Endothelial cell of hepatic sinusoid (primary cell): ENCODE results near the gene MARK2.

Experiments
- in situ Hi-C: cut with HindIII; loops from 2 replicates; pipeline ENCODE4 v1.10.0; 2017; ENCODE audit warnings: low sequenced_read_pairs

Gene MARK2

DNA sequence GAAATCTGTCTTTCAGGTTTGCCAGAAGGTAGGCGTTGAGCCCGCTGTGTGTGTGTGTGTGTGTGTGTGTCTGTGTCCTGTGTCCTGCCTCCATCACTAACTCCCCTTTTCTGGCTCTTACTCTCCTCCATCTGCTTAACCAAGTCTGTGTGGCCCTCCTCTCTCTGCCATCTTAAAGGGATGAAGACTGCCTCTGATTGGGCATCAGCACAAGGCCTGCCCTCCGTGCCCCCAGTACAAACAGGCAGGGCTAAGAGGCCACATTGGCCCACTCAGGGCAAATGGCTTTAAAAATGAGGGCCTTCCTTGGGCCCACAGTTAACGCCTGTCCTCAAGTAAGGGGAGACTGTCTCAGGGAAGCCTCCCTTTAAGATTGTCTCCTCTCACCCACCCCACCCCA lies 67.2 kb downstream of the MARK2 start:
- in situ Hi-C loops = no loop called here

DNA sequence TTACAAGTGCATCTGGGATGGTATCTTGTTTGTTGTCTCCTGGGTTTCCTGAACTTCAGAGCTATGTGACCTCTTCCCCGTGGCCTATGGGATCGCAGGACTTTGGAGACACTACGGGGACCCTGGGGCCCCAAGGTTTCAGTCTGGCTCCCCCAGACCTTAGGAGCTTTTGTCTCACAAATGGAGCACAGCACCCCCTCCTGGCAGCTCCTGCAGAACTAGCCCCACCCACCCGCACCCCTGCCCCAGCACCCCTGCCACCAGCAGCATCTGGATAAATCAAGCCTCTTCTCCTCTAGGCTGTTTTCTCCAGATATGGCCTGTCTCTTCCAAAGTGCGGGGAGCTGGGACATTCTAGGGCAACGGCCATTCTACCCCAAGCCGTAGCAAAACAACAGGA lies 67.7 kb downstream of the MARK2 start:
- in situ Hi-C loops = no loop called here

DNA sequence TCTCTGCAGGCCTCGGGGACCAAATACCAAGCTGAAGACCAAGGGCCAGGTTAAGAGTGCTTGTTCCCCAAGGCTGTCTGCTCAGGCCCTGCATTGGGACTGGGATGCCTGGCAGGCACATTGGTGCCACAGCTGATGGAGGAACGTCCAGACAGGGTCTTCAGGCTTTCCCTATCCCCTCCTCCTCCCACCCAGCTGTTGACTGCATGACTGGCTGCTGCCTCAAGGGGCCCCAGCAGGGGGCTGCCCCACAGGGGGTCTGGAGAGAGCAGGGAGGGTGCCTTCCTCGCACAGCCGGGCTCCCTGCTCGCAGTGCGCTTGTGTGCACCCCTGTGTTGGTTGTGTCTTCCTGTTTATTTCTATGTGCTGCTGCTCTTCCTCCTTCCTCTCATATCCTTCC lies 68.2 kb downstream of the MARK2 start:
- in situ Hi-C loops = no loop called here

DNA sequence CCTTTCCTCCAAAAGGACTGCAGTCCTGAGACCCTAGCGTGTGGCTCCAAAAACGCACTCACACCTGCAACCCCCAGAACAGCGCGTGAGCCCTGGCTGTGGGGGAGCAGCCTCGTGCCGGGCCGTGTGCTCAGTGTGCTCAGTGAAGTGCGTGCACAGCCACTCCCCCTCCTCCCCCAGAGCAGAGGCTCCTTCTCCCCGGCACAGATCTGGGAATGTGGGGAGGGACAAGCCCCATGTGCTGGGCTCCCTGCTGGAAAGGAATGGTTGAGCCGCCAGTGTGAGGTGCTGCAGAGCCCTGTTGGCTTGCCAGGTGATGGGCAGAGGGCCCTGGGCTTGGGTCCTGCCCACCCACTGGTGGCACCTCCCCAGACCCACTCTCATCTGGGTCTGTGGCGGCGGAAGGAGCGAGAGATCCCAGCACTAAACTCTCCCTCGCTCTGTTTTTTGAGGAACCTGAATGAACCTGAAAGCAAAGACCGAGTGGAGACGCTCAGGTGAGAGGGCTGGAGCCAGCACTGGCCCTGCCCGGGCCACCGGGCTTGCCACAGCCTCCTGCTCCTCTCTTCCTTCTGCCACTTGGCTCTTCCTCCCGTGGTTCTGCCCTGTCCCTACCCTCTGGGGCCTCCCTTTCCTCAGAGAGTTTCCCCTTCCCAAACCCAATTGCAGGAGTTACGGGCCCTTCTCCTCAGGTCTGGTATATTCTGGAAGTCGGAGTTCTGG lies 69.1 kb downstream of the MARK2 start:
- in situ Hi-C loops = no loop called here

DNA sequence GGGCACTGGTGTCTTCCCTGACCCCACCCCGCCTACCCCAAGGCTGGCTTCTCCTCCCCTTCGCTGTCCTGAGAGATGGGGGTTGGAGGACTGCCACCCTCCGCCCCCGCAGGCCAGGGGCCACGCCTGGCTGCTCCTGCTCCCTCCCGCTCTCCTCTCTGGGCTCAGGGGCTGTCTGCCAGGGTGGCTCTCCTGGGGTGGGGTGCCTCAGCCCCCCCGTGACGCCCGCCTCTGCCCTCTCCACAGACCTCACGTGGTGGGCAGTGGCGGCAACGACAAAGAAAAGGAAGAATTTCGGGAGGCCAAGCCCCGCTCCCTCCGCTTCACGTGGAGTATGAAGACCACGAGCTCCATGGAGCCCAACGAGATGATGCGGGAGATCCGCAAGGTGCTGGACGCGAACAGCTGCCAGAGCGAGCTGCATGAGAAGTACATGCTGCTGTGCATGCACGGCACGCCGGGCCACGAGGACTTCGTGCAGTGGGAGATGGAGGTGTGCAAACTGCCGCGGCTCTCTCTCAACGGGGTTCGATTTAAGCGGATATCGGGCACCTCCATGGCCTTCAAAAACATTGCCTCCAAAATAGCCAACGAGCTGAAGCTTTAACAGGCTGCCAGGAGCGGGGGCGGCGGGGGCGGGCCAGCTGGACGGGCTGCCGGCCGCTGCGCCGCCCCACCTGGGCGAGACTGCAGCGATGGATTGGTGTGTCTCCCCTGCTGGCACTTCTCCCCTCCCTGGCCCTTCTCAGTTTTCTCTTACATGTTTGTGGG lies 69.9 kb downstream of the MARK2 start:
- in situ Hi-C loops = no loop called here

DNA sequence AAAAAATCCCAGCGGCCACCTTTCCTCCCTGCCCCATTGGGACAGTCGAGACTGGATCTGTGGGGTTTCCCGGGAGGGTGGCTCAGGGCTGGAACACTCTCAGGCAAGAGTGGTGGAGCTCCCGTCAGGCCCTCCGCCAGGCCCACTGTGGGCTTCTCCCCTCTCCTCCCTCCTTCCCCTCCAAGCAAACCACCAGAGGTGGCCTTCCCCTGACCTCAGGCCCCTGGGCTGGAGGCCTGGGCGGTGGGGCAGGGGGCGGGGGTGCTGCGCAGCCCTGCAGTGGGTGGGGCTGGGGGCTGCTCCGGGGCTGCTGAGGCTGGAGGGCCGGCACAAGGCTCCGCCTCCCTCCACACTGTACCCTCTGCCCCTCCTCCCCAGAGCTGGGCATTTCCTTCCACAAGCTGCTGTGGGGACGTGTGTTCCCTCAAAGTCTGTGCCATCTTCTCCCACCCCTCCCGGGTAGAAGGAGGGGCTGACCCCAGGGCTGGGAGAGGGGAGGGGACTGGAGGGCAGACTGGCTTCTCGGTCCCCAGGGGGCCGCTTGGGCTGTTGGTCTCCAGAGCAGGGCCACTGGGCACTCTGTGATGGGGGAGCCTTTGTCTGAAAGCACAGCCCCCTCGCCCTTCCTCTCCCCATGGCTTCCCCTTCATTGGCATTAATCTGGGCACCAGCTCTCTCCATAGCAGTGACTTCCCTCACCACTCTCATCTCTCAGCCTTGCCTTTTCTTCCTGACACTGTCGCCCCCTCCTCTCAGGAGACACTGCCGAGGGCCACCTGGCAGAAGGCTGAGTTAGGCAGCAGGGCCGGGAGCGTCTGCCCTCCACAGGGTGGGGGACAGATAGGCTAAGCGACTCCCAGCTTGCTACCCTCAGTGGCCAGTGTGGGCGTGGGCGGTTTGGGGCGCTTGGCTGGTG lies 70.9 kb downstream of the MARK2 start:
- in situ Hi-C loops = no loop called here

DNA sequence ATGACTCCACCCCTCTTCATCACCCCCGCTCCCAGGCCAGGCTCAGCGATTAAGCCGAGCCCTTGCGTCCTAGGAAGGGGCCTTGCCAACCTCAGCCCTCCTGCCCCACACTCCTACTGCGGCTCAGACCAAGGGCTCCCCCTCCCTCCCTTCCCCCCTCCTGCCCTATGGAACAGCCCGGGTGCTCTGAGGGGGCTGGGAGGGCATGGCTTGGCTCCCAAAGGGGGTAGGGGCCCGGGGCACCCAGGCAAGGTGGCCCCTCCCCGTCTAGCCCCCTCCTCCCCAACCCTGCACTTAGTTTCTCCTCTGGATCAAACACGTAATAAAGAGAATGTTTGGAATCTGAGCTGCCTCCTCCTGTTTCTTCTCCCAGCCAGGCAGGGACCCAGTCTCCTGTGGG lies 71.8 kb downstream of the MARK2 start:
- in situ Hi-C loops = no loop called here

DNA sequence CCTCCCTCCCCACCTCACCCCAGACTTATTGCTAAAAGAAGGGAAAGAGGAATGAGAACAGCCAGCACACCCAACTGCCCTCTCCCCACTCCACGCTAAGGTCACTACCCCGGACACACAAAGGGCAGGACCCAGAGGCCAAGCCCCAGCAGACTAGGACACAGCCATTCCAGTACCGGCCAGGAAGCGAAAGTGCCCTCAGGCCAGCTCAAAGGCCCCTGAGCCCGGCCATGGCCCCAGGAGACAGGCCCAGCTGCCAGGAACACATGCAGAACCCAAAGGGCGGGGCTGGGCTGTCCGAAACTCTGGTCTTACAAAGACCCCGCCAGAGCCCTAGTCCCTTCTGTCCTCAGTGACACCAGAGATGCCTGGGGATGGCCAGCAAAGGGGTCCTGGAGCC lies 72.5 kb downstream of the MARK2 start:
- in situ Hi-C loops = no loop called here

DNA sequence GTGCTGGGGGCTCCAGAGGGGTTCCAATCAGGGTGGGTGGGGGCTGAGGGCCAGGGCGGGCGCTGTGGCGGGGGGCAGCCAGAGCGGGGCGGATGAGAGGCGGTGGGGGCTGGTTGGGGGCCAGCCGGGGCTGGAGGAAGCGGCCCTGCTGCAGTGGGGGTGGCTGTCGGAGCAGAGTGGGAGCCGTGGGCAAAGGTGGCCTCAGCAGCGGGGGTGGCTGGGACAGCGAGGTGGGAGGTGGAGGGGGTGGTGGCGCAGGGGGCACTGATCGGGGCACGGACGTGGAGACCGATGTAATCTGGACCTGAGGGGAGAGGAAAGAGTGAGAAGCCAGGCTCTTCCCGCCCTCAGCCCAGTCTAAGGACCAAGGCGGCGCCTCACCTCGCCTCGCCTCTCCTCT lies 73.0 kb downstream of the MARK2 start:
- in situ Hi-C loops = no loop called here

DNA sequence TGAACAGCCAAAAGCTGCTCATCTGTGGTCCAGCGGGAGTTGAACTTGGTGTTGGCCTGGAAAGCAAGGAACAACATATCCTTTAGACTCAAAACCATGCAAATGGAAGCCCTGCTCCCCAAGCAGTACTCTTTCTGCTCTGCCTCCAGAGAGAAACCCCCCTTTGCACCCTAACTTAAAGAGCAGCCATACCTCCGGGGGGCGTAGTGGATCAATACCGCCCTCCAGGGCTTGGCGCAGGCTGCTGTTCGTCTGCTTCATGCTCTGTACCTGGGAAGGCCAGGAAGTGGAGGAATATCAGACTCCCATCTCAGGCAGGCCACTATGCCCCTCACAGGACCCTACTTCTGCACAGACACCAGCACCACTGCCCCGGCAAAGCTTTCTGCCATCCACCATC lies 73.8 kb downstream of the MARK2 start:
- in situ Hi-C loops = no loop called here

DNA sequence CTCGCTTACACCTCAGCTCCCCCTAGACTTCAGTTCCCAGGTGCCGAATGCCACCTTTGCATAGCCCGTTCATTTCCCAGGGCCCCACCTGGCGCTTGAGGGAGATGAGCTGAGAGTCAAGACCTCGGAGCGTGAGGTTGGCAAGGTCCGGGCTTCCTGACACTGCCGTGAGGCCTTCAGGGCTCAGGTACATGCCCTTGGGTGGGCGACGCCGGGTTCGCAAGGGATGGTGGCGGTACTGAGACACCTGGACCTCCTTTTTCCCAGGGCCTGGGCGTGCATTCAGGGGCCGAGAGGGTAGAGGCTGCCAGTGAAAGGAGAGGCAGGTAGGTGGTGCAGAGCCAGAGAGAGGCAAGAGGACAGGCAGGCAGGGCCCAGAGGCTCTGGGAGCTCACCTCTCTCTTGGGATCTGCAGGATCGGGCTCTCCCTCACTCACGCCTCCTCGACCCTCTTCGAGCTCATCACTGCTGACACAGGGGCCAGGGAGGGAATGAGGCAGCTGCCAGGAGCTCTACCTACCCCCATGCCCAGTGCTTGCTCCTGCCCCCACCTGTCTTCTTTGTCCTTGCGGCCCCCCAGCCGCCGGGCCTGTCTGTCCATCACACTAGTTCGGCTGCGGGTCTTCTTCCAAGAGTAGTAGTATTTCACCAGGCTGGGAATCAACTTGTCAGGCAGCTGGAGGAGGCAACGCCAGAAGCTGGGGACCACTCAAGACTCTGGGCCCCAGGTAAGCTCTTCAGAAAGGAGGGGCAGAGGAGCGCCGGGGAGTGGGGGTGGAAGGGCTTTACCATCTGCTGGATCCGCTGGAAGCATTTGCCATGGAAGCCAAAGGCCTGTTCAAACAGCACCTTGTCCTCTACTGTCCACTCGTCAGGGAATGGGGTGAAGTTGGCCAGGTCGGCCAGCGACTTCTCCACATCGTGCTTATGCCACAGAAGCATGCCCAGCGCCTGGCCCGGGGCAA lies 75.2 kb downstream of the MARK2 start:
- in situ Hi-C loops = no loop called here

DNA sequence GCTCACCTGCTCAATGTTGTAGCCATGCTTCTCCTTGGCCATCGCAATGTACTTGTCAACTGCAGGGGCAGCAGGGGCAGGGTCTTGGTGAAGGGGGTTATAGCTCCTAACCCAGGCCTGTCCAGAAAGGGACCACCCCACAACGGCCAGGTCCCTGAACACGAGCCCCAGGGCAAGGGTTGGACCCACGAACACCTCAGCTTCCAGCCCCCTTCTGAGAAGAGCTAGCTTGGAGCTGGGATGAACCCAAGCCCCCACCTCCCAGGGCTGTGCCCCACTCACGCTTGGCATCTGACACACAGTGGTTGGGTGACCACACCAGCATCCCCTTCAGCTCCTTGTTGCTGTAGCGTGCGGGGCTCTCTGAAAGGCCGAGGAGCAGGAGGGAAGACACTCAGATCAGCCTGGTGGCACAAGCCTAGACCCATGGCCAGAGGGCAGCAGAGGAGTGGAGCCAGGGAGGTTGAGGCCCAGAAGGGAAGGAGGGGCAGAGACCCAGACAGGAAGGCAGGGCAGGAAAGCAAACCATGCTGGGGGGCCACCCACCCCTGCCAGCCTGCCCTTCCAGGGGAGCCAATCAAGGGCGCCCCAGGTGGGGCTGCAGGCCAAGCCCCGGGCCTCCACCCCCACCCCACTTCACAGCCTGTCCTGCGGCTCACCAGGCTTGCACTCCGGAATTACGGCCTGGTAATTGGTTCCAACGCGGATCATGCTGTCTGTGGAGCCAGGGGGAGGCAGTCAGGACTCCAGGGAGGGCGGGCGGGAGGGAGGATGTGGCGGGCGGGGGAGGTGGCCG lies 76.2 kb downstream of the MARK2 start:
- in situ Hi-C loops = no loop called here

DNA sequence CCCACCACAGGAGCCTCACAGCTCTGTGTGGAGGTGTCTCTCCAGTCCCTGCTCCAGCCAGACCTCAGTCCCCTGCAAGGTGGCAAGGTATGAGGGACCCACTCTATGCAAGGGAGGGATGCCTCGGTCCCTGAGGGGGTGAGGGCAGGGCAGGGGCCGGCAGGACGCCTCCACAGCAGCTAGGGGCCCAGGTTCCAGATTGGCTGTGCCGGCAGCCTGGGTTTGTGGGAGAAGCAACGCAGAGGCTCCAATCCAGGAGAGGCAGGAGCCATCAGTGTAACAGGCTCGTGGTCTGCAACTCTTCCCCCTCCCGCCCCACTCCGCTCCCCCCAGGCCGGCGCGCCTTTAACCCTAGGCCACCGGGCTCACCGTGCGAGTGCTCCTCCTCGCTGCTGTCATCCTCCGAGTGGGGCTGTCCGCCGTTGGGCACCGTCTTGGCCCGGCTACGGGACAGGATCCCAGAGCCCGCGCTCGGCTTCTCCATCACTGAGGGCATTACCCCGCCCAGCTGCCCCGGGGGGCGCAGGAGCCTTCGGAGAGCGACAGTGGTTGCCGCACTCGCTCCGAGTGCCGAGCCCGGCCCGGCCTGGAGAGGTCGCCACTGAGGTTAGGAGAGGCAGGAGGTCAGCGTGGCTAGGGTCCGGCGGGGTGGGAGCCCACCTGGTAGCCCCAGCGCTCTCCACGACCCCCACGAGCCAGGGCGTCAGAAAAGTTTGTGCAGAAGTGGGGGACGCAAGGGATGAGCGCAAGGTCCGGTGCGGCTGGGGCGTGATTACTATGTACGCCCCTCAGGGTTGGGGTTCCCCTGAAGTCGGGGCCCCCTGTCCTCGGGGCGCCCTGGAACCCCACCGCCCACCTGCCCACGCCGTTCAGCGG lies 77.3 kb downstream of the MARK2 start:
- in situ Hi-C loops = no loop called here

DNA sequence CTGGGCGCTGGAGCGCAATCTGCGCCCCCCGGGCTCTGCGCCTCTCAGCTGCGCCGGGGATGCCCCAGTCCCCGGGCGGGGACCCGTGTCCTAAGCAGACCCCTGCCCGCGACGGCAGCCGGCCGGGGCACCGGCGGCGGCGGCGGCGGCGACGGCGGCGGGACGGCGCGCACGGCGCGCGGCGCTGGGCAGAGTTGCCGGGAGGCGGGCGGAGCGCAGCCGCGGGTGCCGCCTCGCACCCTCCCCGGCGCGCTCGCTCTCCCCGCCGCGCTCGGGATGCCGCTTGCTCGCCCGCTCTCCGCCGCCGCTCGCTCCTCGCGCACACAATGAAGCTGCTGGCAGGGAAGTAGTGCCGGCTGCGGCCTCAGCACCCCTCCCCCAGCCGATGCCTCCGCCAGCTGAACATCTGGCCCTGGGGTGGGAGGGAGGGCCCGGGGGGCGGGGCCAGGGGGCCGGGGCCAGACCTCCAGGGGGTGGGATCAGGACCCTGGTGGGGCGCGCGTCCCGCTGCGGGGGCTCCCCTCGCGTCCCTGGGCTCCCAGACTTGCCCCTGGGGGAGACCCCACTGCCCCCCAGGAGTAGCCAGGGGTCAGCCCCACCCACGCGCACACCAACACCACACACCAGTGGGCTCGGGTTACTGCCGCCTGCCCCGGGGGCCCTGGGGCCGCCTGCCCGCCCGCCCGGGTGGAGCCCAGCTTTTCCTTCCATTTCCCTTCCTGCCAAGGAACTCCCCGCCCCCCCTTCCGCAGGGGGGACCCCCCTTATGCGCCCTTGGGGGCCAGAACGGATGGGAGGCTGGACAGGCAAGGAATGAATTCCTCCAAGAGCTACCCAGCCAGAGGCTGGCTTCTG lies 78.2 kb downstream of the MARK2 start, which contains the start of gene RCOR2:
Gene RCOR2 (minus strand): TSS at position 328 of the 855 bp plus-strand sequence. CDS start 708 bp downstream, outside the sequence.
- in situ Hi-C loops = no loop called here

DNA sequence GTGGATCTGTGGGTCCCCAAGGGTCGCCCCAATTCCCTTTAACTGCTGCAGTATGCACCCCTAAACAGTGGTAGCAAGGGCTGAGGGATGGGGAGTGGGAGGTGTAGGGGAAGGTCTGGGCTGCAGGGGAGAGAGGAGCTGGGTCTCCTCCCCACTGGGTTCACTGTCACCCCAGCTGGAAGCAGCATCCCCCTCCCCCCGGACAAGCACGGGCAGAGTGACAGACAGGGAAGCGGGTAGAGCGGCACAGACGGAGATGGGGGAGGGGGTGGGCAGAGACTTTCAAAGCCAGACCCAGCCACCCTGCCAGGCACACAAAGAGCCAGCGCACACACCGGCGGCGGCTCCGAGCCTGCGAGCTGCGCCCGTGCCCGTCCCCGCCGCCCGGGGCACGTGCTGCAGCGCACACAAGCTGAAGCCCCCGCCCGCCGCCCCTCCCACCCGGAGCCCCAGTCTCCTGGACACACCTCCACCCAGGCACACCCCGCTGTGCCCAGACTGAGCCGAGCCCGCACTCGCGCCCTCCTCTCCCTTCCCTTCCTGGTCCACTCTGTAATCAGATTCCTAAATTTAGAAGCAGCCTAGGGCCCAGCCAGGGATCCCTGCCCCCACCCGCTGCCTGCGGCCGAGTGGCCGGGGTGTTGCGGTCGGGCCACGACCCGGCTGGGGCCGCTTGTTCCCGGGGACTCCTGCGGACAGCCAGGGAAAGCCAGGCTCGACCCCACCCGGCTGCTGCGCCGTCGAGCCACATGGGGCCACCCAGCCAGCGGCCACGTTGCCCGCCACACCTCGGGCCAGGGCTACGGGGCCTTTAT lies 79.0 kb downstream of the MARK2 start:
- in situ Hi-C loops = no loop called here

DNA sequence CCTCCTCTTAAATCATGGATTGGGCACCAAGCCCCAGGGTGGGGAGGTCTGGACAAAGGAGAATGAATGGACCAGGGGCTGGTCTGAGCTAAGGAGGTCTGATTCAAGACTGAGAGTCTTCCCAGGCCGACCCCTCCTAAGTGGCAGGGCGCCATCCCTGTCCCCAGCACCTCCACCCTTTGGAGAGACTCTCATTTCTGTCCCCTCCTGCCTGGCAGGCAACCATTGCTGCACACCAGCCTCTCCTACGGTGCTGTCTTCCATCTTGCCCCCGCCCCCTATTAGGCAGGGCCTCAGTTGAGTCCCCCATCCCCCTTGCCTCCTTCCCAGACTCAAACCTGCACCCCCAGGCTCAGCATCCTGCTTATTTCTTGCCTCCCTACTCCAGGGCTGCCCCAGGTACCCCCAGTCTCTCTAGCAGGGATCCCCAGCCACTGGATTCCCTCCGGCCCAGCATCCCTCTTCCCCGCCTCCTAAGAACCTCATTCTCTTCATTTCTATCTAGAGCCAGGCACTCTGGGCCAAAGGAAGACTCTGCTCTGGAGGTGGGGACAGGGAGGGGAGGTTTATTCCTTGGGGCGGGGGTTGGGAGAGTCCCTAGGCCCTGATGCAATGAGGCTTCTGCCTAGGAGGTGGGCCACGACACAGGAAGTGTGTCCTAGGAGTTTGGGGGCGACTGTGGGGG lies 79.7 kb downstream of the MARK2 start:
- in situ Hi-C loops = no loop called here
